H9 (cell line): ENCODE results near the gene SEC22B. TPM values are rescaled to one million over a fixed set of nuclear protein-coding genes. Genes with fewer than 3 reads are reported as not detected.
"Not testable (repeated sequence)": the region's sequence is repeated elsewhere in the genome, so short reads cannot be mapped to it uniquely, and the experiment has no call there.

Experiments used
- DNase-seq: peaks from one replicate; pipeline ENCODE4 v3.0.0-alpha.2; 2017
- H2AFZ ChIP-seq: one replicate; pipeline ENCODE4 v1.6.1; 2013; ENCODE audit warnings: mild to moderate bottlenecking, low read length, control low read depth, moderate library complexity
- H2AK5ac ChIP-seq: 2 replicates; pipeline ENCODE4 v1.6.1; 2013; ENCODE audit warnings: low read length, control low read depth, mixed read lengths; ENCODE audit not compliant: insufficient read length
- H2BK120ac ChIP-seq: one replicate; pipeline ENCODE4 v1.6.1; 2013; ENCODE audit warnings: low read depth, mild to moderate bottlenecking, low read length, control low read depth, inconsistent platforms; ENCODE audit not compliant: poor library complexity, severe bottlenecking
- H2BK12ac ChIP-seq: 2 replicates; pipeline ENCODE4 v1.6.1; 2013; ENCODE audit warnings: low read length, control low read depth, mixed read lengths, low read depth; ENCODE audit not compliant: insufficient read length
- H2BK15ac ChIP-seq: 2 replicates; pipeline ENCODE4 v1.6.1; 2013; ENCODE audit warnings: low read depth, low read length, control low read depth
- H2BK20ac ChIP-seq: one replicate; pipeline ENCODE4 v1.6.1; 2013; ENCODE audit warnings: low read depth, mild to moderate bottlenecking, low read length, control low read depth, inconsistent platforms; ENCODE audit not compliant: poor library complexity, severe bottlenecking
- H2BK5ac ChIP-seq: 2 replicates; pipeline ENCODE4 v1.6.1; 2013; ENCODE audit warnings: low read length, control low read depth, mixed read lengths; ENCODE audit not compliant: insufficient read length
- H3K14ac ChIP-seq: 2 replicates; pipeline ENCODE4 v1.6.1; 2013; ENCODE audit warnings: low read length, control low read depth; ENCODE audit not compliant: insufficient read depth
- H3K18ac ChIP-seq: 2 replicates; pipeline ENCODE4 v1.6.1; 2013; ENCODE audit warnings: low read depth, mild to moderate bottlenecking, mixed read lengths, low read length, control low read depth; ENCODE audit not compliant: insufficient read length
- H3K23ac ChIP-seq: 2 replicates; pipeline ENCODE4 v1.6.1; 2013; ENCODE audit warnings: low read length, control low read depth, mixed read lengths, low read depth; ENCODE audit not compliant: insufficient read length
- H3K23me2 ChIP-seq: 2 replicates; pipeline ENCODE4 v1.6.1; 2013; ENCODE audit warnings: low read depth, mild to moderate bottlenecking, mixed read lengths, low read length, control low read depth; ENCODE audit not compliant: insufficient read length, poor library complexity, severe bottlenecking
- H3K27ac ChIP-seq: 2 replicates; pipeline ENCODE4 v1.5.1; 2013; ENCODE audit warnings: low read length, control low read depth, mixed read lengths, low read depth; ENCODE audit not compliant: insufficient read length
- H3K27me3 ChIP-seq: 2 replicates; pipeline ENCODE4 v1.6.1; 2013; ENCODE audit warnings: low read length, control low read depth, inconsistent platforms; ENCODE audit not compliant: insufficient read depth
- H3K4ac ChIP-seq: 2 replicates; pipeline ENCODE4 v1.6.1; 2013; ENCODE audit warnings: low read depth, mild to moderate bottlenecking, control low read depth, inconsistent platforms, low read length, moderate library complexity
- H3K4me1 ChIP-seq: 2 replicates; pipeline ENCODE4 v1.6.1; 2013; ENCODE audit warnings: low read length, control low read depth, inconsistent platforms; ENCODE audit not compliant: insufficient read depth
- H3K4me2 ChIP-seq: 2 replicates; pipeline ENCODE4 v1.6.1; 2013; ENCODE audit warnings: low read length, control low read depth, mixed read lengths; ENCODE audit not compliant: insufficient read length, insufficient read depth
- H3K56ac ChIP-seq: 2 replicates; pipeline ENCODE4 v1.6.1; 2013; ENCODE audit warnings: low read depth, mild to moderate bottlenecking, mixed read lengths, low read length, control low read depth; ENCODE audit not compliant: insufficient read length
- H3K79me1 ChIP-seq: 2 replicates; pipeline ENCODE4 v1.6.1; 2013; ENCODE audit warnings: low read depth, mild to moderate bottlenecking, moderate library complexity, low read length, control low read depth, inconsistent platforms; ENCODE audit not compliant: insufficient read depth, poor library complexity, severe bottlenecking
- H3K79me2 ChIP-seq: 2 replicates; pipeline ENCODE4 v1.6.1; 2013; ENCODE audit warnings: low read length, control low read depth, inconsistent platforms; ENCODE audit not compliant: insufficient read depth
- H3K9ac ChIP-seq: 2 replicates; pipeline ENCODE4 v1.6.1; 2013; ENCODE audit warnings: low read length, control low read depth, mixed read lengths; ENCODE audit not compliant: insufficient read length; ENCODE audit errors: extremely low read depth
- H3K9me3 ChIP-seq: one replicate; pipeline ENCODE4 v1.6.1; 2013; ENCODE audit warnings: low read depth, low read length, inconsistent platforms; ENCODE audit not compliant: control insufficient read depth
- H3T11ph ChIP-seq: one replicate; pipeline ENCODE4 v1.6.1; 2013; ENCODE audit warnings: mild to moderate bottlenecking, low read length, control low read depth, inconsistent platforms
- H4K20me1 ChIP-seq: one replicate; pipeline ENCODE4 v1.6.1; 2013; ENCODE audit not compliant: control insufficient read depth, insufficient read length, insufficient read depth
- H4K5ac ChIP-seq: 2 replicates; pipeline ENCODE4 v1.6.1; 2013; ENCODE audit warnings: low read depth, mild to moderate bottlenecking, mixed read lengths, low read length, control low read depth; ENCODE audit not compliant: insufficient read length
- H4K8ac ChIP-seq: replicated peaks from 2 replicates; pipeline ENCODE4 v1.6.1; 2013; ENCODE audit warnings: low read length, control low read depth, mixed read lengths, low read depth; ENCODE audit not compliant: insufficient read length
- H4K91ac ChIP-seq: 2 replicates; pipeline ENCODE4 v1.6.1; 2013; ENCODE audit warnings: low read depth, mild to moderate bottlenecking, moderate library complexity, mixed read lengths, low read length, control low read depth; ENCODE audit not compliant: insufficient read length
- H3K27ac Mint-ChIP-seq, 3 experiments: 2 replicates in 2 of 3; 3 replicates in 1 of 3; pipeline ENCODE4 v1.8.0; 2020 to 2021; ENCODE audit warnings: mixed read lengths in 3 of 3, mild to moderate bottlenecking in 1 of 3, moderate library complexity in 1 of 3
- H3K27me3 Mint-ChIP-seq: 2 replicates; pipeline ENCODE4 v1.8.0; 2021; ENCODE audit warnings: low read depth, mild to moderate bottlenecking, moderate library complexity, mixed read lengths
- H3K36me3 Mint-ChIP-seq, 3 experiments: 2 replicates in 2 of 3; 3 replicates in 1 of 3; pipeline ENCODE4 v1.8.0; 2020 to 2021; ENCODE audit warnings: low read depth in 3 of 3, mixed read lengths in 3 of 3; ENCODE audit not compliant: insufficient read depth in 1 of 3
- H3K4me1 Mint-ChIP-seq, 2 experiments: 2 replicates each; pipeline ENCODE4 v1.8.0; 2020; ENCODE audit warnings: mixed read lengths in 2 of 2
- H3K4me3 Mint-ChIP-seq, 2 experiments: 2 replicates in 1 of 2; 3 replicates in 1 of 2; pipeline ENCODE4 v1.8.0; 2020 to 2021; ENCODE audit warnings: mild to moderate bottlenecking in 2 of 2, mixed read lengths in 2 of 2, moderate library complexity in 1 of 2
- H3K9me3 Mint-ChIP-seq, 2 experiments: 2 replicates in 1 of 2; 3 replicates in 1 of 2; pipeline ENCODE4 v1.8.0; 2020; ENCODE audit warnings: mild to moderate bottlenecking in 2 of 2, mixed read lengths in 2 of 2, moderate library complexity in 1 of 2
- WGBS: extraction: QIAGEN DNeasy Blood & Tissue Kit; methylation state at CpG from one replicate; pipeline ENCODE4 v1.1.7; 2013; ENCODE audit warnings: missing lambda C conversion rate, low lambda C conversion rate, mixed read lengths; ENCODE audit not compliant: insufficient read length; ENCODE audit errors: extremely low coverage; 5-methylcytosine and 5-hydroxymethylcytosine counted together
- total RNA-seq: library from RNA; stranded (reverse); gene quantifications from 2 replicates; pipeline ENCODE4 v1.2.1, GENCODE V29; 2021

SEC22B gene
- total RNA-seq, 1 experiment from 2014 or later = 13.9 TPM

GRCh38 chr1:120131611-120132405 is 44.5 kb downstream of the SEC22B start:
- not testable (repeated sequence) for H2AFZ ChIP-seq, H3K79me2 ChIP-seq, H3K14ac ChIP-seq, H3K18ac ChIP-seq, H3K4me2 ChIP-seq, H3K9ac ChIP-seq, H2BK12ac ChIP-seq, H3K23me2 ChIP-seq, H3K36me3 Mint-ChIP-seq, H3K79me1 ChIP-seq, H2AK5ac ChIP-seq, H3K27ac Mint-ChIP-seq, H3K23ac ChIP-seq, H3K9me3 ChIP-seq, H3K4me1 Mint-ChIP-seq, H3K4me3 Mint-ChIP-seq, H4K20me1 ChIP-seq, H4K91ac ChIP-seq, H3K27ac ChIP-seq, H3K4me1 ChIP-seq, H3K56ac ChIP-seq, H3K4ac ChIP-seq, H3K9me3 Mint-ChIP-seq, H4K8ac ChIP-seq, H2BK5ac ChIP-seq, H2BK20ac ChIP-seq, H4K5ac ChIP-seq, H3K27me3 ChIP-seq, H2BK15ac ChIP-seq, H2BK120ac ChIP-seq, H3T11ph ChIP-seq
- DNase-seq = peak; percentile 25
- peaks cover 43% of the 10 kb centered on the region for H3K27me3 Mint-ChIP-seq
- no CpG with 5 or more reads among the region's 10 CpGs for WGBS

- not testable (repeated sequence) for H3K4me1 ChIP-seq, H3K79me1 ChIP-seq, H3K36me3 Mint-ChIP-seq, H3K23me2 ChIP-seq, H3K14ac ChIP-seq, H3K4ac ChIP-seq, H2BK20ac ChIP-seq, H2AK5ac ChIP-seq, H3K27ac ChIP-seq, H2BK12ac ChIP-seq, H3K4me2 ChIP-seq, H4K91ac ChIP-seq, H3K23ac ChIP-seq, H3K27me3 ChIP-seq, H2BK5ac ChIP-seq, H3K9ac ChIP-seq, H3K4me1 Mint-ChIP-seq, H3K56ac ChIP-seq, H3K79me2 ChIP-seq, H3K27ac Mint-ChIP-seq, H3T11ph ChIP-seq, H3K4me3 Mint-ChIP-seq, DNase-seq, H4K5ac ChIP-seq, H2AFZ ChIP-seq, H3K9me3 Mint-ChIP-seq, H4K20me1 ChIP-seq, H2BK120ac ChIP-seq, H3K18ac ChIP-seq, H2BK15ac ChIP-seq, H3K9me3 ChIP-seq, H4K8ac ChIP-seq
- WGBS = no CpG with 5 or more reads among the region's 1 CpG
- H3K27me3 Mint-ChIP-seq = peaks cover 10% of the 10 kb centered on the region
Measured at GRCh38 chr1:120127921-120128320, 48.4 kb downstream of the SEC22B start.
